H9 (cell line): ENCODE results near the gene LDB2. TPM values are rescaled to one million over a fixed set of nuclear protein-coding genes. Genes with fewer than 3 reads are reported as not detected.

Source experiments
- DNase-seq: peaks from one replicate; pipeline ENCODE4 v3.0.0-alpha.2; 2017
- H2AFZ ChIP-seq: one replicate; pipeline ENCODE4 v1.6.1; 2013; ENCODE audit warnings: mild to moderate bottlenecking, low read length, control low read depth, moderate library complexity
- H2AK5ac ChIP-seq: 2 replicates; pipeline ENCODE4 v1.6.1; 2013; ENCODE audit warnings: low read length, control low read depth, mixed read lengths; ENCODE audit not compliant: insufficient read length
- H2BK120ac ChIP-seq: one replicate; pipeline ENCODE4 v1.6.1; 2013; ENCODE audit warnings: low read depth, mild to moderate bottlenecking, low read length, control low read depth, inconsistent platforms; ENCODE audit not compliant: poor library complexity, severe bottlenecking
- H2BK12ac ChIP-seq: 2 replicates; pipeline ENCODE4 v1.6.1; 2013; ENCODE audit warnings: low read length, control low read depth, mixed read lengths, low read depth; ENCODE audit not compliant: insufficient read length
- H2BK15ac ChIP-seq: 2 replicates; pipeline ENCODE4 v1.6.1; 2013; ENCODE audit warnings: low read depth, low read length, control low read depth
- H2BK20ac ChIP-seq: one replicate; pipeline ENCODE4 v1.6.1; 2013; ENCODE audit warnings: low read depth, mild to moderate bottlenecking, low read length, control low read depth, inconsistent platforms; ENCODE audit not compliant: poor library complexity, severe bottlenecking
- H2BK5ac ChIP-seq: 2 replicates; pipeline ENCODE4 v1.6.1; 2013; ENCODE audit warnings: low read length, control low read depth, mixed read lengths; ENCODE audit not compliant: insufficient read length
- H3K14ac ChIP-seq: 2 replicates; pipeline ENCODE4 v1.6.1; 2013; ENCODE audit warnings: low read length, control low read depth; ENCODE audit not compliant: insufficient read depth
- H3K18ac ChIP-seq: 2 replicates; pipeline ENCODE4 v1.6.1; 2013; ENCODE audit warnings: low read depth, mild to moderate bottlenecking, mixed read lengths, low read length, control low read depth; ENCODE audit not compliant: insufficient read length
- H3K23ac ChIP-seq: 2 replicates; pipeline ENCODE4 v1.6.1; 2013; ENCODE audit warnings: low read length, control low read depth, mixed read lengths, low read depth; ENCODE audit not compliant: insufficient read length
- H3K23me2 ChIP-seq: 2 replicates; pipeline ENCODE4 v1.6.1; 2013; ENCODE audit warnings: low read depth, mild to moderate bottlenecking, mixed read lengths, low read length, control low read depth; ENCODE audit not compliant: insufficient read length, poor library complexity, severe bottlenecking
- H3K27ac ChIP-seq: 2 replicates; pipeline ENCODE4 v1.5.1; 2013; ENCODE audit warnings: low read length, control low read depth, mixed read lengths, low read depth; ENCODE audit not compliant: insufficient read length
- H3K27me3 ChIP-seq: 2 replicates; pipeline ENCODE4 v1.6.1; 2013; ENCODE audit warnings: low read length, control low read depth, inconsistent platforms; ENCODE audit not compliant: insufficient read depth
- H3K4ac ChIP-seq: 2 replicates; pipeline ENCODE4 v1.6.1; 2013; ENCODE audit warnings: low read depth, mild to moderate bottlenecking, control low read depth, inconsistent platforms, low read length, moderate library complexity
- H3K4me1 ChIP-seq: 2 replicates; pipeline ENCODE4 v1.6.1; 2013; ENCODE audit warnings: low read length, control low read depth, inconsistent platforms; ENCODE audit not compliant: insufficient read depth
- H3K4me2 ChIP-seq: 2 replicates; pipeline ENCODE4 v1.6.1; 2013; ENCODE audit warnings: low read length, control low read depth, mixed read lengths; ENCODE audit not compliant: insufficient read length, insufficient read depth
- H3K56ac ChIP-seq: 2 replicates; pipeline ENCODE4 v1.6.1; 2013; ENCODE audit warnings: low read depth, mild to moderate bottlenecking, mixed read lengths, low read length, control low read depth; ENCODE audit not compliant: insufficient read length
- H3K79me1 ChIP-seq: 2 replicates; pipeline ENCODE4 v1.6.1; 2013; ENCODE audit warnings: low read depth, mild to moderate bottlenecking, moderate library complexity, low read length, control low read depth, inconsistent platforms; ENCODE audit not compliant: insufficient read depth, poor library complexity, severe bottlenecking
- H3K79me2 ChIP-seq: 2 replicates; pipeline ENCODE4 v1.6.1; 2013; ENCODE audit warnings: low read length, control low read depth, inconsistent platforms; ENCODE audit not compliant: insufficient read depth
- H3K9ac ChIP-seq: 2 replicates; pipeline ENCODE4 v1.6.1; 2013; ENCODE audit warnings: low read length, control low read depth, mixed read lengths; ENCODE audit not compliant: insufficient read length; ENCODE audit errors: extremely low read depth
- H3K9me3 ChIP-seq: one replicate; pipeline ENCODE4 v1.6.1; 2013; ENCODE audit warnings: low read depth, low read length, inconsistent platforms; ENCODE audit not compliant: control insufficient read depth
- H3T11ph ChIP-seq: one replicate; pipeline ENCODE4 v1.6.1; 2013; ENCODE audit warnings: mild to moderate bottlenecking, low read length, control low read depth, inconsistent platforms
- H4K20me1 ChIP-seq: one replicate; pipeline ENCODE4 v1.6.1; 2013; ENCODE audit not compliant: control insufficient read depth, insufficient read length, insufficient read depth
- H4K5ac ChIP-seq: 2 replicates; pipeline ENCODE4 v1.6.1; 2013; ENCODE audit warnings: low read depth, mild to moderate bottlenecking, mixed read lengths, low read length, control low read depth; ENCODE audit not compliant: insufficient read length
- H4K8ac ChIP-seq: replicated peaks from 2 replicates; pipeline ENCODE4 v1.6.1; 2013; ENCODE audit warnings: low read length, control low read depth, mixed read lengths, low read depth; ENCODE audit not compliant: insufficient read length
- H4K91ac ChIP-seq: 2 replicates; pipeline ENCODE4 v1.6.1; 2013; ENCODE audit warnings: low read depth, mild to moderate bottlenecking, moderate library complexity, mixed read lengths, low read length, control low read depth; ENCODE audit not compliant: insufficient read length
- H3K27ac Mint-ChIP-seq, 3 experiments: 2 replicates in 2 of 3; 3 replicates in 1 of 3; pipeline ENCODE4 v1.8.0; 2020 to 2021; ENCODE audit warnings: mixed read lengths in 3 of 3, mild to moderate bottlenecking in 1 of 3, moderate library complexity in 1 of 3
- H3K27me3 Mint-ChIP-seq: 2 replicates; pipeline ENCODE4 v1.8.0; 2021; ENCODE audit warnings: low read depth, mild to moderate bottlenecking, moderate library complexity, mixed read lengths
- H3K36me3 Mint-ChIP-seq, 3 experiments: 2 replicates in 2 of 3; 3 replicates in 1 of 3; pipeline ENCODE4 v1.8.0; 2020 to 2021; ENCODE audit warnings: low read depth in 3 of 3, mixed read lengths in 3 of 3; ENCODE audit not compliant: insufficient read depth in 1 of 3
- H3K4me1 Mint-ChIP-seq, 2 experiments: 2 replicates each; pipeline ENCODE4 v1.8.0; 2020; ENCODE audit warnings: mixed read lengths in 2 of 2
- H3K4me3 Mint-ChIP-seq, 2 experiments: 2 replicates in 1 of 2; 3 replicates in 1 of 2; pipeline ENCODE4 v1.8.0; 2020 to 2021; ENCODE audit warnings: mild to moderate bottlenecking in 2 of 2, mixed read lengths in 2 of 2, moderate library complexity in 1 of 2
- H3K9me3 Mint-ChIP-seq, 2 experiments: 2 replicates in 1 of 2; 3 replicates in 1 of 2; pipeline ENCODE4 v1.8.0; 2020; ENCODE audit warnings: mild to moderate bottlenecking in 2 of 2, mixed read lengths in 2 of 2, moderate library complexity in 1 of 2
- WGBS: extraction: QIAGEN DNeasy Blood & Tissue Kit; methylation state at CpG from one replicate; pipeline ENCODE4 v1.1.7; 2013; ENCODE audit warnings: missing lambda C conversion rate, low lambda C conversion rate, mixed read lengths; ENCODE audit not compliant: insufficient read length; ENCODE audit errors: extremely low coverage; 5-methylcytosine and 5-hydroxymethylcytosine counted together
- total RNA-seq: library from RNA; stranded (reverse); gene quantifications from 2 replicates; pipeline ENCODE4 v1.2.1, GENCODE V29; 2021
- TF ChIP-seq, protein P1 (sequence below): fragments of 200-600 bp; sonication (generic); conservative IDR thresholded peaks from 3 replicates; pipeline ENCODE4 v1.8.0; 2021; ENCODE audit warnings: antibody characterized with exemption, mild to moderate bottlenecking

LDB2 gene
- total RNA-seq, 1 experiment from 2014 or later, result 22.5 TPM

DNA sequence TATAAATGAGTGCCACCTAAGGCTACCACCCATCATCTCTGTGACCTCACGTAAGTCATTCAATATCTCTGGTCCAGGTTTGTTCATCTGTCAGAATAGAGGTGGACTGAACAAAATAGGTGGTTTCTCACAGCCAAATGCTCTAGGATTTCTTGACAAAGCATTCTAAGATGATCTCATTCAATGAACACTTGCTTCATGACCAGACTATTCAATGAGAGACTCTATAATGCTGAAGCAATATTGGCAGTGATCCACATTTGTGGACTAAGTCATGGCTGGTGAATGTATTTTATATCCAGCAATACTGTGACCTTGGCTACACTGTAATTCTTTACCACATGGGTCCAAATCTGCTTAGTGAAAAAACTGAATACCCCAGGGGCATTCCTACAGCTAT is 37.9 kb downstream of the LDB2 start:
- no peak overlapping the region for H3K27ac Mint-ChIP-seq
- Histone ChIP-seq H4K5ac (no peak overlapping the region), H3K27me3 (no peaks in the 10 kb centered on the region), H4K8ac (no peak overlapping the region), H3K79me1 (peaks cover 3% of the 10 kb centered on the region), H3K4me1 (peaks cover 16% of the 10 kb centered on the region), H2BK5ac (no peak overlapping the region), H3K56ac (no peak overlapping the region), H3K23me2 (no peaks in the 10 kb centered on the region), H3K9me3 (no peaks in the 10 kb centered on the region), H3K18ac (no peak overlapping the region), H2AK5ac (no peak overlapping the region), H3K23ac (no peak overlapping the region), H2BK12ac (no peak overlapping the region), H3K14ac (no peak overlapping the region), H4K91ac (no peak overlapping the region), H2BK120ac (no peak overlapping the region), H3K4me2 (no peak overlapping the region), H3K4ac (no peak overlapping the region), H2BK15ac (no peak overlapping the region), H2BK20ac (no peak overlapping the region), H4K20me1 (no peaks in the 10 kb centered on the region), H3T11ph (no peak overlapping the region), H3K79me2 (peaks cover 5% of the 10 kb centered on the region; the same call in 1 of the 2 replicates), H3K9ac (no peak overlapping the region), H3K27ac (no peak overlapping the region), H2AFZ (no peak overlapping the region)
- H3K4me3 Mint-ChIP-seq, result no peak overlapping the region
- TF ChIP-seq, protein P1, sequence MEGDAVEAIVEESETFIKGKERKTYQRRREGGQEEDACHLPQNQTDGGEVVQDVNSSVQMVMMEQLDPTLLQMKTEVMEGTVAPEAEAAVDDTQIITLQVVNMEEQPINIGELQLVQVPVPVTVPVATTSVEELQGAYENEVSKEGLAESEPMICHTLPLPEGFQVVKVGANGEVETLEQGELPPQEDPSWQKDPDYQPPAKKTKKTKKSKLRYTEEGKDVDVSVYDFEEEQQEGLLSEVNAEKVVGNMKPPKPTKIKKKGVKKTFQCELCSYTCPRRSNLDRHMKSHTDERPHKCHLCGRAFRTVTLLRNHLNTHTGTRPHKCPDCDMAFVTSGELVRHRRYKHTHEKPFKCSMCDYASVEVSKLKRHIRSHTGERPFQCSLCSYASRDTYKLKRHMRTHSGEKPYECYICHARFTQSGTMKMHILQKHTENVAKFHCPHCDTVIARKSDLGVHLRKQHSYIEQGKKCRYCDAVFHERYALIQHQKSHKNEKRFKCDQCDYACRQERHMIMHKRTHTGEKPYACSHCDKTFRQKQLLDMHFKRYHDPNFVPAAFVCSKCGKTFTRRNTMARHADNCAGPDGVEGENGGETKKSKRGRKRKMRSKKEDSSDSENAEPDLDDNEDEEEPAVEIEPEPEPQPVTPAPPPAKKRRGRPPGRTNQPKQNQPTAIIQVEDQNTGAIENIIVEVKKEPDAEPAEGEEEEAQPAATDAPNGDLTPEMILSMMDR, result no peak
- no CpG with 5 or more reads among the region's 1 CpG for WGBS
- DNase-seq, result no peak
- no peaks in the 10 kb centered on the region for H3K9me3 Mint-ChIP-seq
- peaks cover 0 to 2% (median 0%) of the 10 kb centered on the region in 3 experiments; a peak in 2 of 7 replicates for H3K36me3 Mint-ChIP-seq
- H3K27me3 Mint-ChIP-seq, result no peaks in the 10 kb centered on the region
- H3K4me1 Mint-ChIP-seq, result peaks cover 52 to 57% of the 10 kb centered on the region in 2 experiments
